Esophagus (tissue), 2 donors: ENCODE data around the gene TBXA2R. TPM values are rescaled to one million over a fixed set of nuclear protein-coding genes. Genes with fewer than 3 reads are reported as not detected.

Source experiments
- H3K27ac ChIP-seq, 2 donors: one replicate each; pipeline ENCODE4 v1.5.1; 2013; ENCODE audit warnings: low read depth in 2 of 2, mild to moderate bottlenecking in 2 of 2, inconsistent platforms in 1 of 2, low read length in 1 of 2, moderate library complexity in 1 of 2
- H3K27me3 ChIP-seq, 2 donors: one replicate each; pipeline ENCODE4 v1.6.1; 2013; ENCODE audit warnings: low read length in 2 of 2, control low read depth in 1 of 2, mild to moderate bottlenecking in 1 of 2; ENCODE audit not compliant: insufficient read depth in 2 of 2, control insufficient read depth in 1 of 2
- H3K36me3 ChIP-seq, 2 donors: one replicate each; pipeline ENCODE4 v1.6.1; 2013; ENCODE audit warnings: low read length in 1 of 2; ENCODE audit not compliant: control insufficient read depth in 2 of 2, insufficient read depth in 2 of 2
- H3K4me1 ChIP-seq, 2 donors: one replicate each; pipeline ENCODE4 v1.6.1; 2013; ENCODE audit warnings: low read length in 1 of 2; ENCODE audit not compliant: control insufficient read depth in 2 of 2, insufficient read depth in 2 of 2
- H3K4me3 ChIP-seq, 2 donors: one replicate each; pipeline ENCODE4 v1.5.1; 2013; ENCODE audit warnings: low read length in 2 of 2, mild to moderate bottlenecking in 2 of 2, low read depth in 1 of 2, moderate library complexity in 1 of 2
- H3K9me3 ChIP-seq, 2 donors: one replicate each; pipeline ENCODE4 v1.6.1; 2013; ENCODE audit warnings: mild to moderate bottlenecking in 2 of 2, low read depth in 1 of 2, low read length in 1 of 2, moderate library complexity in 1 of 2; ENCODE audit not compliant: control insufficient read depth in 2 of 2, insufficient read depth in 1 of 2
- WGBS, 2 donors: extraction: QIAGEN DNeasy Blood & Tissue Kit; methylation state at CpG; one replicate each; pipeline ENCODE4 v1.1.7; 2013; 5-methylcytosine and 5-hydroxymethylcytosine counted together
- polyA plus RNA-seq, 2 donors: library from polyadenylated mRNA; stranded (reverse); fragments of 200-250 nt; gene quantifications; one replicate each; pipeline ENCODE4 v1.2.3, GENCODE V29; 2013
- donor health status: healthy with polysubstance abuse.
- donor health status: Bipolar disorder and iron deficiency.

Gene TBXA2R
- polyA plus RNA-seq, 2 donors = 0.59 to 0.64 TPM

GRCh38 chr19:3557461-3558248, 49.0 kb downstream of the TBXA2R start, which contains the start of gene MFSD12:
Gene MFSD12 (minus strand): TSS chr19:3557586. CDS start chr19:3557403, 183 bp downstream.
- Histone ChIP-seq H3K27me3 (no peaks in the 10 kb centered on the region), H3K36me3 (no peaks in the 10 kb centered on the region), H3K27ac (peak within 1 kb of the TSS; percentile 59 to 65), H3K9me3 (no peaks in the 10 kb centered on the region), H3K4me3 (peak within 1 kb of the TSS; percentile 83 to 95), H3K4me1 (peaks cover 3 to 13% of the 10 kb centered on the region in 2 donors)
- 0 to 1% methylated on average over 60 to 81 of the region's 81 CpGs for WGBS, 2 donors

GRCh38 chr19:3556978-3557460, 49.7 kb downstream of the TBXA2R start:
- Histone ChIP-seq H3K9me3 (no peaks in the 10 kb centered on the region), H3K27ac (peak overlapping the region; percentile 59 to 65), H3K4me3 (peak overlapping the region; percentile 83 to 95), H3K4me1 (peaks cover 3 to 13% of the 10 kb centered on the region in 2 donors), H3K36me3 (no peaks in the 10 kb centered on the region), H3K27me3 (no peaks in the 10 kb centered on the region)
- WGBS, 2 donors = 0 to 1% methylated on average over 33 to 60 of the region's 60 CpGs

GRCh38 chr19:3556423-3556977, 50.2 kb downstream of the TBXA2R start:
- Histone ChIP-seq H3K9me3 (no peaks in the 10 kb centered on the region), H3K4me3 (peak overlapping the region; percentile 83 to 95), H3K36me3 (no peaks in the 10 kb centered on the region), H3K27me3 (no peaks in the 10 kb centered on the region), H3K4me1 (peaks cover 3 to 13% of the 10 kb centered on the region in 2 donors), H3K27ac (peak overlapping the region in 1 of 2 donors; percentile 28)
- WGBS, 2 donors = 23 to 24% methylated on average over 9 of the region's 9 CpGs

GRCh38 chr19:3555653-3556422, 50.8 kb downstream of the TBXA2R start:
- WGBS, 2 donors = 74 to 75% methylated on average over 15 of the region's 15 CpGs
- Histone ChIP-seq H3K36me3 (no peaks in the 10 kb centered on the region), H3K4me3 (peak overlapping the region; percentile 83 to 95), H3K9me3 (no peaks in the 10 kb centered on the region), H3K4me1 (peaks cover 3 to 13% of the 10 kb centered on the region in 2 donors), H3K27ac (no peak overlapping the region), H3K27me3 (no peaks in the 10 kb centered on the region)

- Histone ChIP-seq H3K4me1 (peaks cover 3 to 13% of the 10 kb centered on the region in 2 donors), H3K27me3 (no peaks in the 10 kb centered on the region), H3K4me3 (no peak overlapping the region), H3K27ac (peak overlapping the region; percentile 12 to 34), H3K9me3 (no peaks in the 10 kb centered on the region), H3K36me3 (no peaks in the 10 kb centered on the region)
- 70 to 76% methylated on average over 21 of the region's 21 CpGs for WGBS, 2 donors
Observed at GRCh38 chr19:3554254-3555083, 52.2 kb downstream of the TBXA2R start.

GRCh38 chr19:3551792-3552095, 54.9 kb downstream of the TBXA2R start:
- Histone ChIP-seq H3K36me3 (peaks cover 0 to 9% of the 10 kb centered on the region in 2 donors), H3K9me3 (no peaks in the 10 kb centered on the region), H3K27me3 (no peaks in the 10 kb centered on the region), H3K4me1 (peaks cover 3 to 12% of the 10 kb centered on the region in 2 donors), H3K4me3 (no peak overlapping the region), H3K27ac (no peak overlapping the region)
- 71 to 83% methylated on average over 9 of the region's 9 CpGs for WGBS, 2 donors

GRCh38 chr19:3550947-3551791, 55.5 kb downstream of the TBXA2R start:
- Histone ChIP-seq H3K36me3 (peaks cover 0 to 13% of the 10 kb centered on the region in 2 donors), H3K4me1 (peaks cover 3 to 6% of the 10 kb centered on the region in 2 donors), H3K27me3 (no peaks in the 10 kb centered on the region), H3K27ac (no peak overlapping the region), H3K9me3 (no peaks in the 10 kb centered on the region), H3K4me3 (no peak overlapping the region)
- 91 to 93% methylated on average over 33 to 34 of the region's 34 CpGs for WGBS, 2 donors

GRCh38 chr19:3549816-3550215, 56.9 kb downstream of the TBXA2R start:
- H3K36me3 ChIP-seq = peaks cover 0 to 17% of the 10 kb centered on the region in 2 donors
- WGBS, 2 donors = 87% methylated on average over 10 of the region's 10 CpGs
- peaks cover 0 to 1% of the 10 kb centered on the region in 2 donors for H3K4me1 ChIP-seq
- H3K4me3 ChIP-seq = no peak overlapping the region
- H3K27ac ChIP-seq = no peak overlapping the region
- peaks cover 0 to 2% of the 10 kb centered on the region in 2 donors for H3K9me3 ChIP-seq
- H3K27me3 ChIP-seq = no peaks in the 10 kb centered on the region
